Stimulated activated CD8-positive, alpha-beta memory T cell treated with anti-CD3 and anti-CD28 coated beads, Interleukin-7, amount 100 ng/mL, for 24 hours (primary cell): ENCODE results near the gene GRB10.

ENCODE experiments used
- DNase-seq: peaks from one replicate; pipeline ENCODE4 v3.0.0-alpha.2; 2020; ENCODE audit warnings: low read depth

The GRB10 gene

DNA sequence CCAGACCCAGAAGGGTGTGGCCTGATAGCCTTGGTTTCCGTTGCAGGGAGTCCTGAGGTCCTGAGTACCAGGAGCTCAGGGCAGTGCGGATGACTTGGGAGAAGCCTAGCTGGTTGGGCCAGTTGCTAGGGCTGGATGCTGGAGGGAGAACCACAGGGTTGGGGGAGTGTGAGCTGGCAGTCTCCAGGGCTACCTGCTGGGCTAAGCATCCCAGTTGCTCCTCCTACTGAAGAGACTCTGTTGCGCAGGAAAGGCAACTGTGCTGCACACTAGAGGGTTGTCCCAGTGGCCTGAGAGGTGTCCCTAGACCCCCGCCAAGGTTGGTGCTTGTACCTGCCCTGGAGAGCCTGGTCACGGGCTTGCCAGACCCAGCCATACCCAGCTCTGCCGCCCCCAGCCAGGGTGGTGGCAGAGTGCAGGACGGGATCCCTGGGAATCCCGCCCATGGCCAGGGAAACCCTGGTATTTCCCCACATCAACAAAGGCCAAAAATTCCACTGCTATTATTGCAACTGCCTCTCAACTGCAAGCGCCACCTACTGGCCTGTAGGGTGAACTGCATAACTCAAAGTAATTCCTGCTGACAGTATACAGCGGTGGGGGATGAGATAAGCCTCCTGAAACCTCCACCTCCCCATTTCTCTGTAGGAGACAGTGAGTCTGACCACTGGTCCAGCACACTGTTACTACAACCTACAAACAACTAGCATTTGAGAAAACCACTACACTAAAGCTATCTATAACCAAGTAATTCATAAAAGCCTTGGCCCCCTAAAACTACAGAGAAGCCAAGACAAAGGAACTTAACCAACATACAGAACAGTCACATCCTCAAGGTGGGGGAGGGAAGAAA, 149.9 kb downstream of the GRB10 start:
- DNase-seq: peak; percentile 22

DNA sequence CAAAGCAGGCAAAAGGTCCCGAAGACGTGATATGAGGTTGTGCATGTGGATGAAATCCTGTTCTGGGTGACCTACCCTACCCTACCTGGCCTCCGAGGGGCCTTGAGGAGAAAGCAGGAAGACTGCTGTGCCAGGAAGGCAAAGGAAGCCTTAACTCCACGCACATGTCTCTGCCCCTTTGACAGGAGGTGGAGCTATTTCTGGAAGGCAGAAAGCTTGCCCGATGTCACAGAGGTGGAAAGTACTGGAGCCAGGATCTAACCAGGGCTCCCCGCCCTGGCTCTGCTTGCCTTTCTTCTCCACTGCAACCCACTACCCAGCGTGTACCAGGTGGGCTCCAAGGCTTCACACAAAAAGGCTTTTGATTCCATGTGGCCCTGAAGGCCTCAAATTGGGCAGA, 151.1 kb downstream of the GRB10 start:
- no peak for DNase-seq

DNA sequence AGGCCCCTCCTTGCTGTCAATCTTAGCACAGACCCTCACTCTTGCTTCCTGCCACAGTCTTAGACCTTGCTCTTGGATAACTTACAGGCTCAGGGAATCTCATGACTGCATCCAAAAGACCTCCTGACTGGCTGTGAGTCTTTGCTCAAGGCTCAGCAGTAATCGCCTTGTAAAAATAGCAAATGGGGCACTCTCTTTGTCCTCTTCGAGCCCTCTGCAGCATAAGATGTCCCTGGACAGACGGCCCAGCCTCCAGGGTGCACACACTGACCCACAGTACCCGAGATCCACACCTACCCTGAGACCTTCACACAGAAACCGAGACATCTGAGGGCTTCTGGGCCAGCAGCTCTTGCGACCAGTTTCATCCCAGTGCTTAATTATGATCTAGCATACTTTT, 151.6 kb downstream of the GRB10 start:
- no peak for DNase-seq

DNA sequence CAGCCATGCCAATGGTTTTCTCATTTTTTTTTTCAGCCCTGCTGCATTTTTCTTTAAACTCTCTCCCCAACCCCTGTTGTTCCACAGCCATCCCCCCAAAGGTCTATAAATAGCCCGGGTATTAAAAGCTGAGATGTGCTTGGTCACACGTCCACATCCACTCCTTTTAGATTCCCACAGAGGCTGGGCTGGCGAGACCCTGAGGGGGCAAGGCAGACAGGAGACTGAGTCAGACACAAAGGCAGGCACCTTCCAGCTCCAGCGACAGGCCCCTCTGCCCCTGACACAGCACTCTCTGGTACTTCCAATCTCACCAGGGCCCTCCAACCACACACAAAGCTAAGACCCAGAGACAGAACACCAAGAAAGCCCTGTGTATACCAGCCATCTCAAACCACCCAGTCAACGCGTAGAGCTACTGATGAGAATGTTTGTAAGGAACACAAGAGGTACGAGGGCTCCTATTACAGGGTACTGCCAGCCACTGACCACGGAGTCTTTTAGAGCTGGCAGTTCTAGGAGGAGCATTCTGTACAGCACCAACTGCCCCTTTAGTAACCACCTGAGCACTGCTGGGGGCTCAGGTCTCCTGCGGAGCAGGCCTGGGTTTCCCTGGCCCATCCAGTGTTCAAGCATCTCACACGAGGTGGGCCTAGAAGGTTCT, 153.3 kb downstream of the GRB10 start:
- DNase-seq: no peak

DNA sequence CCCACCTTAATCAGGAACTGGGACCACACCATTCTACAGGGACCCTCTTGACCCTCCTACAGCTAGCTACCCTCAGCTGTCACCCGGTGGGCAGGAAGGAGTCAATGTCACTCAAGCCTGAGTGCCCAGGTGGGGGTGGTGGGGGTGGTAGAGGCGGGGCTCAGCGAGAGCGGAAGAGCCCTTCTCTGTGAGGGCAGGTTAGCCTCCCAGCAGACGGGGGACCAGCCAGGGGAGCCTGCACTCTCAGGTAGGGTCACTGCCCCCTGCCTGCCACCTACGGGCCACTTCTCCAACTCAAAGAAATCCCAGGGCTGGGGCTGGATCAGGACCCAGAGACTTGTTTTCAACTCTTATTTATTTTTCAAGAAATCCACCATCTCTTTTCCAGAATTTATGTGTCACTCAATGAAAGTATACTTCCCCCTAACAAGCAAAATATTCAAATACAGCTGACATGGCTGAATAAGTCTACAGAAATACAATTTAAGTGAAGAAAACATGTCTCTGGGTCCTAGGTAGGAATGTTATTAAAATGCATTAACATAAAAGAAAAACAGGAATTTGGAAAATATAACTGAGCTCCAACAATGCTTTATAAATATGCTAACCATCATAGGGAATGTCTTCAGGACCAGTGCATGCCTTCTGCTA, 154.1 kb downstream of the GRB10 start:
- no peak for DNase-seq

DNA sequence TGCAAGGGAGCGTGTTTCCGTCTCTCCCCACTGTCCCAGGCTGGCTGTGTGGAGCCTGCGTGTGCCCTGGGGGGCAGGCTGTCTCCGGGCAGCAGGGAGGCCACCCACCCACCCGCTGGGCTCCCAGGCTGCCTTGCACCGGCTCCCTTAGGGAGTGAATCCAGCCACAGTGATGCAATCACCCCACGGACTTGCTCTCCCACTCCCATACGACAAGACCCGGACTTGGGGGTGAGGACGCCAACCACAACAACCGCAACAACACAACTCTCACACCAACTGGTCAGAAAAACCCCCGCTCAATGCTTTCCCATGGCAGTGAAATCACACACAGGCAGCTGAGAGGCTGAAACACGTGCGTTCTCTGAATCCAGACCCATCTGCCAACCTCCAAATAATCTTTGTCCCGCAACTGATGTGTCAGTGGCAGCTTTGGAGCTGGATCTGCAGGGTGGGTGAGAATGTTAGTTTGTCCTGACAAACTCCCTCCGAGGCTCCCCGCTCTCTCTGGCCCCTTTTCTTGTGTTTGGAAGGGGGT, 154.8 kb downstream of the GRB10 start:
- DNase-seq: no peak

DNA sequence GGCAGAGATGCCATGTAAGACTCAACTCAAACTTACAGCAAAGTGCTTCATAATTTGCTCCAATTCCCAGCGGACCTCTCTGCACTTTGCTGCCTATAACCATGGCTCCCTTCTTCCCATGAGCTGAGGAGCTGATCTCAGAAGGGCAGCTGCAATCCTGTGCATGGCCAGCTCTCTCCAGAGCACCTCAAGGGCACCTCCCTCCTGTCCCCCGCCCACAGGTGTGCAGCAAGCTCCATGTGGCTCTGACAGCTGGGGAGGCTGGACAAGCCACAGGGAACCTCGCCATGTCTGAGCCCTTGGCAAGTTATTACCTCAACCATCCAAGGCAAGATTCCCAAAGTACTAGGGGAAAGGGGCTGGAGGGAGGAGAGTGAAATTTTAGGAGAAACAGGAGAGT, 156.4 kb downstream of the GRB10 start:
- no peak for DNase-seq

DNA sequence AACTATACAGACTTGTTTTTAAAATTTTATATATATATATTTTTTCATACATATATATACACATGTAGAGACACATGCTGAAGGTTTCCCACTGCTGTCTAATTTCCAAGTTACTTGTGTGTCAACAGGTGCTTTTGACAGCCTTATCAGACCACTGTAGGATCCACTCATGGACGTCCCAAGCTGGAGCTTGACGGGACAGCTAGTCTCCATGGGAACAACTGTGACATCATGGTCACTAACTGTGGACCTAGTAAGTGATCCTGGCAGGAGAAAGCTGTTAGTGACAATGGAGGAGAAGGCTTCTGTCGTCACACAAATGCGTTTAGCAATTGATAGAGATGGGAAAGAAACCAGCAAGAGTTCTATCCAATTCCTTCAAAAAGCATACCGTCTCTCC, 157.3 kb downstream of the GRB10 start:
- no peak for DNase-seq

DNA sequence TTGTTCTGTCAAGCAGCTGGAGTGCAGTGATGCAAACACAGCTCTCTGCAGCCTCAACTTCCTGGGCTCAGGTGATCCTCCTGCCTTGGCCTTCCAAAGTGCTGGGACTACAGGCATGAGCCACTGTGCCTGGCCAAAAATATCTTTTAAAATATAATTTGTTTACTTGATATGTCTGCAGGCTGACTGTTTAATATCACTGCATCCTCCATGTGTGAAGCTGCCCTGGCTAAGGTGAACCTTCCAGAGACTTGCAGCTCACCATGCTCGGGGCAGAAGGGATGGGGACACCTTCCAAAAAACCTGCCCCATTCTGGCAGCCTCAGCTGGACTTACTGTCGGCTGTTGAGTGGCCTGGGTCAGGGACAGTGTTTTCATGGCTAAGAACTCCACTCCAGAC, 159.9 kb downstream of the GRB10 start:
- DNase-seq: no peak

DNA sequence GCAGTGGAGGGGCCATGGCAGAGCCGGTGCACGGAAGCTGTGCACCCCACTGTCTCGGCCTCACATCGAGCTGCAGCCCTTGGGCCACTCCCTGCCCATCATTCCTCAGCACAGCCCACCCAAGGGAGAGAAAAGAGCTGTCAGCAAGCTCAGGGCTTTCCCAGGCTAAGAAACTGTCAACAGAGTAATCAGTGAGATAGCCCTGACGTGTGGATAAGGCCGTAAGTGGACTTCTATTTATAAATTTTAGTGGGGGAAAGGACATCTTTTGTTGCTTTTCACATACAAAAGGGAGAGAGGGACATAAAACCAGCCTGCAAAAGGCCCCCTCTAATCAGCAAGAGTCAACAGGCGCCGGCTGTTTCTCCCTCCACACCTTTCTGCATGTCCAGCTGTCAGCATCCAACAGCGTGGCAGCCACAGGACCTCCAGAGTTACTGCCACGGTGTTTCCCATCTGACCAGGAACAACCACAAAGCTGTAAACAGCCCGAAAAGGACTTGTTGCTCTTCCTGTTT, 160.7 kb downstream of the GRB10 start:
- no peak for DNase-seq

DNA sequence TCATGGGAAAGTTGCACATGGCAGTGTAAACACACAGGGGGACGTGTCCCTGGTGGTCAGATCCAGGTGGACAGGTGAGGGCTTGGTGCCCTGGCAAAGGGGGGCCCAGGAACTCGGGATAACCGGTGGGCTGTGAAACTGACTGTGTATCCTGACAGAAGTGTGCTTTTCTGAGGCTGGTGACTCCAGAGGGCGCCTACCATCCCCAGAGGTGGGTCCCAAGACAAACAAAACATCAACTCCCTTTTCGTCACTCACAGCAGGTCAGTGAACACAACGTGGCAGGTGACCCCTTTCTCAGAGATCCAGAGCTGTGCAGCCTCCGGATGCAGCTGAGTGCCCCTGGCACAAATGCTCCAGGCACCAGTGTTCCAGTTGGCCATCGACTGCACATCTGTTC, 161.5 kb downstream of the GRB10 start:
- no peak for DNase-seq

DNA sequence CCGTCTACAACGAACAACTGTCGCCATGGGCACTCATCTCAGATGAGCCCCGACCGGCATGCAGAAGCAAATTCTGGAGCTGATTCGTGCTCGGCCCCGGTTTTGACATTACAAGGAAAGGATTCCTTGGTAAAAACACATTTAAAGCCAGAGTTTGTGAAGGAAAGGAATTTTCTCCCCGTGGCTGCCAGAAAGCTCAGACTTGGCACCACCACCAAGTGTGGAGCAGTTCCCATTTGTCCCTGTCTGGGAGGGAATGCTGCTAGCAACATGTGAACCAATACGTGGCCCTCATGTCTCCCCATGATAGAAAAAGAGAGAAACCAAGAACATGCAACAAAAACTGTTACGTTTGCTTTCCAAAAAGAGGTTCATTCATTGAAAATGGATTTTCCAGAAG, 162.3 kb downstream of the GRB10 start:
- no peak for DNase-seq

DNA sequence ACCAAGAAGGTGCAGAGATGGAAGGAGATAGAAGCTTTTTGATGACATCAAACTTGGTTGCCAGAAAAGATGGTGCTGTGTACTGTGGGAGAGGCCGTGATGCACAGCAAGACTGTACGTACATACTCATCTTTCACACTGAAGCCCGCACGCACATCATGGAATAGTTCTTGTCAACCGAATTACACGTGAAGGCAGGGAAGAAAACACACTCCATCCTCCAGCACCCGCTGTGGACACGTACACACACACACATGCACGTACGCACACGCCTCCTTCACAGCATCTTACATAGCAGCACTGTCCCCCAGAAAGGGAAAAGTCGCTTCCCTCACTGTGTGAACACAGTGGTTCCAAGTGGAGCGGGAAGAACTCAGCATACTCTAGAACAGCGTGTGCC, 163.0 kb downstream of the GRB10 start:
- DNase-seq: no peak

DNA sequence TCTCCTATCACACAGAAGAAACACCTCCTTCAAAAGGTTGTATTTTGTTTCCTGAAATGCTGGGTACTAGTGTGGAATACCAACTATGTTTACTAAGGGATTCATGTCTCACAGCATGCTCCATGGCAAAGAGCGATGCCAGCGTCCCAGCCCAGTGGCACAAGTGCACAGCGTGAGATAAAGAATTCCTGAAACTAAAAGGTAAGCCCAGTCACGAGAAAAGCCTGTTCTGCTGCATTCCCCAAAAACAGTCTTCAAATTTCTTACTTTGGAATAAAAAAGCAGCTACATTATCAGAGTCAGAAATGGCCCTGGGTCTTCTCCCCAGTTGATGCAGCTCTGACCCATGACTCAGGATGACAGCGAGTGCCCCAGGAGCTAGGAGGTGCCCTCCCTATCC, 164.4 kb downstream of the GRB10 start:
- DNase-seq: no peak

DNA sequence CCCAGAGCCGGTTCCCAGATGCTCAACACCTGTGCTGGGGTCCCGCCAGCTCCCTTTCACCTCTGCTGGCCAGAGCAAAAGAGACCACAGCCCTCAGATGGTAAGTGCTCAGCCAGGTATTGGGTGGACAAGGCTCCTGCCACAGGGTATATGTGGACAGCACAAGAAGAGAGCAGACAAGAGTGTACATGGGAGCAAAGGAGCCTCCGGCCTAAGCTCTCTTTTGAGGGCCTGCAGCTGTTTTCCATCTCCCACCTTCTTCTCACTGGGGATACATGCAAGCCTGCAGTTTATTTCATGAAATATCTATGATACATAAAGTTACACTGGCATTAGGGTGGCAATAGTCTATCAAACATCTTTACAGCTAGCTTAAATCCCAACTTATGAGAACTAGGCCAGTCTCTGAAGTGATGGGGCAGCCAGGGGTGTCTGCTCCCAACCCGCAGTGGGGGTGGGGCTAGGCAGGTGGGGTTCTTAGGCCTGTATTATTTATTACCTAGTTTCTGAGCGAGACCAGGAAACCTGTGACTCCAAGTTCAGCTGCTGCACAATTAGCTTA, 167.1 kb downstream of the GRB10 start:
- DNase-seq: no peak

DNA sequence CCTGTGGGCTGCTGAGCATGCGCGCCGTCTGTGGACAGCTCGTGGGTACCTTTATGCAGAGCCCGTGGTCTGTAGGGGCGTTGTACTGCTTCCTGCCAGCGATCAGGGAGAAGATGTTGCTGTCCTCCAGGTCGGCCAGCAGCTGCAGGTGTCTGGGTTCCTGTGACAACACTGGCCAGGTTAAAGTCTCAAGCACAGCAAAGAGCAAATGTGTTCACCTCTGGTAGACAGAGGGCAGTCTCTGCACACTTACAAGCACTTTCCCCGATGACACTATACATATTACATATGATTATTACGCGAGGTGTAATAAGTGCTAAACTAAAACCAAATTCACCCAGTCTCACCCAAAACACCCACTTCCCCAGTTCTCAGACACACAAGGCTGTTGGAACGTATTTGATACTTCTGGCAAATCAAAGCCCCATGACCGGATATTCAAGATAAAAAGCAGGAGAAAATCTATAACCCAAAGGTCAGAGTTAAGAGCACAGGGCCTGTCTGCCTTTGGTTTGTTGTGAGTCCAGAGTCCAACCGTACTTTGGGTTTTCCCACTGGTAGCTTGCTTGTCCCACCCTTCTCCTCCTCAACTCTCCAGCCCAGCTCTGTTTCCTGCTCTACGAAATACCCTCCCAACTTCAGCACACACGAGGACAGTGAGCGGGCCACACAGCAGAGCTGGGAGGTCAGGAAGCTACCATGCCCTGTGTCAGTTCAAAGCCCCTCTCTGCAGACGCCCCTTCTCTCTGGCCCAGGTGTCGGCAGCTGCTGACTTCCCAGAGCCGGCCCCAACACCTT, 167.8 kb downstream of the GRB10 start:
- DNase-seq: no peak

DNA sequence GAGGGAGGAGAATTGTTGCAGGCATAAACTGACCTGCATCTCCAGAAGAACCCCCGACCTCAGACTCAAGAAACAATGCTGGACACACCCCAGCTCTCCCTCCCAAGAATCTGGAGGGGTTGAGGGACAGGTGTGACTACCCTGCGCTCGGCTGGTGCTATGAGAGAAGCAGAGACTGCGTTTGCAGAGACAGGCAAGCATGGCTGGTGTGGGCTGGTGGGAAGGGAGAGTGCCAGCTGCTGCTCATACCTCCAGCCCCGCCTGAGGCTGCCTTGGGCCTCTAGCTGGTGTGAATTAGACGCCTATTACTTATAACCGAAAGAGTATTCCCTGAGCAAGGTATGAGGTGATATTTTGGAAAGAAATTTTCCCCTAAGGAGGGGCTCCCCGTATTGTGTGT, 169.2 kb downstream of the GRB10 start:
- no peak for DNase-seq

DNA sequence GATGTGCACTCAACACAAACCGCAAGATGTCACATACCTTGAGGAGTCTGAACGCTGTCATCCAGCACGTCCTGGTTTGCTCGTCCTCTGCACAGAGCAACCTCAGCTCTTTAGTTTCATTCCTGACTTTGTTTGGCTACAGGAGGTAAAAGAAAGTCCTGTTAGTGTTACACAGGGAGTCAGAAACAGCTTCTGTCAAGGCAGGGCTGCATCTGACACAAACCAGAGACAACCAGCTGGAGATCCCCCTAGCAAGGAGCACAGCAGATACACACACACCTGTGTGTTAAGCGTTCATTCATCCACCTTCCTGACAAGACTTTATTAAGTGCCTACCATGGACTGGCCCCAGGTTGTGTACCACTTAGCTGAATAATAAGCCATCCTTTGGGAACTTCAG, 170.0 kb downstream of the GRB10 start:
- DNase-seq: no peak

DNA sequence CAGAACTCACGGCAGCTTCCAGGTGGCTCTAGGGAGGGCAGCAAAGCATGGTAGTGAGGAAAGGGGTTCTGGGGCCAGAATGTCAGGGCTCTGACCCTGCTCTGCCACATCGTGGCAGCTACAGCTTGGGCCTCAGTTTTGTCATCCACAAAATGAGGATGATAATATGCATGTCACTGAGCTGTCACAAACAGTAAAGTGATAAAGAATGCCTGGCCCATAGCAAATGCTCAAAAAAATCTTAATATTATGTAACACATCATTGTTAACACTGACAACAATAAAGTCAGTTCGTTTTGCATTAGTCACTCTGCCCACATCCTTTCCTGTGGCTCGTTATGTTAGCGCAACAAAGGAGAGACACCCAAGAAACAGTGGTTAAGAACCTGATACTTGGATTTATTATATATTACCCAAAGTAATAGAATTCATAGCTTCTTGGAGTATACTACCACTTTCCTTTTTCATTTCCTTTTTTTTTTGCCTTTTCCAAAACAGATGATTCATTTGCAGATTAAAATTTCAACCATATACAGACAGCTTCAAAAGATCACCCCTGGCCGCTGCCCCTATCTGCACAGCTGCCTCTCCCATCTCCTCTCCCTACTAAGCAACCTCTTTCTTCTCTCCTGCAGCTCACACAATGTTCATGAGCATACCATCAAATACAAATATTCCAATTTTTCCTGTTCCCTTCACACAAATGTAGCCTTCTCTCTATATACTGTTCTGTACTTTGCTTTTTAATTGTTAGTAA, 172.0 kb downstream of the GRB10 start:
- DNase-seq: no peak

DNA sequence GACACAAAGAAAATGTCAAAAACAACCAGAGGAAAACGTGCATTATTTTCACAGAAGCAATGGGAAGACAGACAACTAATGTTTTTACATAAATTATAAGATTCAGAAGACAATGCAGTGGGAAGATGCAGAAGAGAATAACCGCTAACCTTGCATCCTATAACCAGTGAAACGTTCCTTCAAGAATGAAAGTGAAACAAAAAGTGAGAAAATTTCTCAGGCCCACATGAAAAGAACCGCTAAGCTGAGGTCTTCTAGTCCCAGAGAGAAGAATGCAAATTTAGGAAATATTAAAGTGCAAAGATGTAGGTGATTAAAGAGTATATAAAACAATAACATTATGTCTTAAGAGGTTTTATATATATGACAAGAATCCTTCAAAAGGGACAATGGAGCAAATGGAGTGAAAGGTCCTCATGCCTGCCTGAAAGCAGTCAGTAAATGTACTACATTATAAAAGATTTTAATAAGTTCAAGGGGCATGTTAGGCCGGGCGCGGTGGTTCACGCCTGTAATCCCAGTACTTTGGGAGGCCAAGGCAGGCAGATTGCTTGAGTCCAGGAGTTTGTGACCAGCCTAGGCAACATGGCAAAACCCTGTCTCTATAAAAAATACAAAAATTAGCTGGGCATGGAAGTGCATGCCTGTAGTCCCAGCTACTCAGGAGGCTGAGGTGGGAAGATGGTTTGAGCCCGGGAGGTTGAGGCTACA, 174.3 kb downstream of the GRB10 start:
- no peak for DNase-seq
